Activated CD8-positive, alpha-beta memory T cell treated with anti-CD3 and anti-CD28 coated beads for 36 hours (primary cell): ENCODE measurements around the gene FGF2. TPM values are rescaled to one million over a fixed set of nuclear protein-coding genes. Genes with fewer than 3 reads are reported as not detected.

Experiments
- CTCF ChIA-PET: fragments of 350-600 bp; sonication (Branson Sonifier 250); formaldehyde crosslinking; loops from one replicate; lab custom pipeline; 2021; ENCODE audit warnings: antibody characterized with exemption; lab: Charles Lee
- POLR2A ChIA-PET: fragments of 350-600 bp; sonication (Branson Sonifier 250); formaldehyde crosslinking; loops from one replicate; lab custom pipeline; 2021; ENCODE audit warnings: antibody characterized with exemption; lab: Charles Lee
- total RNA-seq, 2 experiments: library from RNA; stranded (reverse); gene quantifications; one replicate each; pipeline ENCODE4 v1.2.3, GENCODE V29; 2021

FGF2 gene
- total RNA-seq, 2 experiments from 2014 or later = 1.3 to 1.6 TPM

DNA sequence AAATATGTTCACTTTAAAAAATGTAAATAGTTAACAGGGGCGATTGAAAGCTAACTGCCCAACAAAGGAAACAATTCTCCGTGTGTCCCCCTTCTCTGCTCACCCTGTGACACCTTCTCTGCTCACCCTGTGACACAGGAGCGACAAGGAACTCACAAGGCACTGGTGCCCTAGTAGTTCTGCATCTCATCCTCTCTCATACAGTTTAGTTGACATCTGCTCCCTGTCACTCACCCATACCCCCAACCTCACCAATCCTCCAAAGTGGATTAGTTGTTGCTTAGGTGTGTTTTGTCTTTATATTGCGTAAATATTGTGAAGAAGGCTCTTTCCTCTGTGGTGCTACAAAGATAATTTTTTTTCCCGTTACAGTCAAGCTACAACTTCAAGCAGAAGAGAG, 49.3 kb downstream of the FGF2 start:
- POLR2A ChIA-PET = no interaction called here
- CTCF ChIA-PET = no interaction called here

DNA sequence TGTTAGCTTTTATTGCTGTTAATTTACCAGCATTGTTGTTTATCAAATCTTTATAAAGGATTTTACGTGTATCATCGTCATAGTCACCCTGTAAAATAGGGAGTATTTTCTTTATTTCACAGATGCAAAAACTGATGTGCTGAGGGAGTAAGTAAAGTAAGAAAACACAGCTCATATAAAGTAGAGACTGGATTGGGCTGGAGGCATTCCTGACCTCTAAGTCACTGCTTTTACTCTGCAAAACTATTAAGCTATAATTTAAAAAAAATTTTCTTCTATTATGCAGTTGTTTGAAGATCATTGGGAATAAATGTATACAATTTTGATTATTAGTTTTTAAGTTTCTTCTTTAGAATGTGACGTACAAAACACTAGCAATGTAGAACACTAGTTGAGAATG, 49.8 kb downstream of the FGF2 start:
- CTCF ChIA-PET = no interaction called here
- POLR2A ChIA-PET = no interaction called here

DNA sequence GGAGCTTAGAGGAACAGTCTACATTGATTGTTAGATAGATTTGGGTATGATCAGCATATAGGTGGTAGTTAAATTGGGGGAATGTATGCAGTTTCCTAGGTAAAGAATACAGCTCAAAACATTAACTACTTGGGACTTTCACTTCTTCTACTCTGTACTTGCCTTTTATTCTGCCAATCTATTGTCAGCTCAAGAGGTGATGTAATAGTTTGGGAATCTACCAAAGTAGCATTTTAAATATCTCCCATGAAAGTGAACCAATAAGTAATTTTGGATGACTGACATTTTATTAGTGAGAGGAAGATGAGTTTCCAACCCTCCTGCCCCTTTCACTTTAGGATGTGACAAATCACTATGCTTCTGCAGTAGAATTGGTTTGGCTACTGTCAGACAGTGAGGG, 52.4 kb downstream of the FGF2 start:
- POLR2A ChIA-PET = no interaction called here
- CTCF ChIA-PET = no interaction called here

DNA sequence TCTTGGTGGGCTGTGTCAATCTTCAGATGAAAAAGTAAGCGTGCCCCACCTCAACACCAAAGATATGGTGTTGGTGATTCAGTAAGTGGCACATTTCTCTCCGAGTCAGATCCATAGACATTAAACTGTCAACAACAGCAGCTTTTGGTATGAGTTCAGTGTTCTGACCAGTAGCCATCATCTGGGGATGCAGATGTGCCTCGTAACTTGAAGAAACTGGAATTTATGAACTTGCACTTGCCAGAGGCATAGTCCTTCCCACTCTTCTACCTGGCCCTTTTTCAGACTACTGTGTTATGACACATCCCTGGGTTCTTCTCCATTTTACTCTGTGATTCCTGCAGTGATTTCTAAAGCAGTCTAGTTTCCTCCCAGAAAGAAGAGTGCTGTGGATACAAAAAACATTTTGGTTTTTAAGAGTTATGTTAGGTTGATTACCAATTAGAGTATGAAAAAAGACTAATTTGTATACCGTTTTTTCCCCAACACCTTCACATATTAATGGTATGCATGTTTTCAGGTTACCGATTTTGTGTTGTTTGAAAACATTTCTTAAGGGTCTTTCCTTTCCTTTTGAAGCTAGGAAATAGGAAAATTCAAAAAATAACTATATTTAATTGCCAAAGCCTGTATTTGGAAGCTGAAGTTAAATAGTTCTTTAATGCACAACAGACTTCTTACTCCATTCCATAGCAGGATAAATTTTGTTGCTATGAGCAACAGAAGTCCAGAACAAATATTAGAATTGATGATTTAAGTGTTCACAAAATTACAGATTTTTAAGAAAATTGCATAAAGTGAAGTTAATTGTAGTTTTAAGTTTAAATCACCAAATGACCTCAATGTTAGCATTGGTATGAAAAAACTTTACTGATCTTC, 56.5 kb downstream of the FGF2 start:
- ChIA-PET POLR2A (no interaction called here), CTCF (no interaction called here)

DNA sequence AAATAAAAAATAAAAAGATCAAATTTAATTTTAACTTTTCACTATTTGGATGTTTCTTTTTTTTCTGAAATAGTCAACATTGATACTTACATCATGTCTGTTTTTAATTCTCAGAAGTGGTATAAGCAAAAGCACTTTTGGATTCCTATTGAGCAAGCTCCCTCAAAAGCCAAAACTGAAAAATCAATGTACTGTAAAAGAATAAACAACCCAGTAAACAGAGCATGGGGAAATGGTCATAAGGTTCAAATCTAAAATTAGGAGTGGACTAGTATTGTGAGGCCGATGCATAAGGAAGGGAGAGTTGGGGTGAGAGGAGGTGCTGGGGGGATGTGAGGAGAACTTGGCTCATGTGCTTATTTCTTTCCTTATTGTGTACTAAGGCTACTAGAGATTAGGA, 57.9 kb downstream of the FGF2 start:
- ChIA-PET POLR2A (no interaction called here), CTCF (no interaction called here)

DNA sequence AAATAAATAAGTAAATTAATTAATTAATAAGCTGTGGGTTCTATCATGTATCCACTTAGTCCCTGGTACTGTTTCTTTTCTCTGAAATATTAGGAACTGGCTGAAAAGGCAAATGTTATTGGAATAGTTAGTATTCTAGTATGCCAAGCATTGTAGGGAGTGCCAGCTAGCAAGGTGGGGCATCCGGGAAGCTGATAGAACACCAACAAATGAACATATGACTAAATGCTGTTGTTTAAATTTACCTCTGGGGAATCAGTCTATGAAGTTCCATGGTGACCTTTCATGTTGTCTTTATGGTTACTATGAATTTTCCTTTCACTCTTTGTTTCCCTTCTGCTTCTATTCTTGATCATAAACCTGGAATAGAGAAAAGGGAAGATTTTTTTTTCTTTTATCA, 63.1 kb downstream of the FGF2 start:
- ChIA-PET CTCF (no interaction called here), POLR2A (no interaction called here)

DNA sequence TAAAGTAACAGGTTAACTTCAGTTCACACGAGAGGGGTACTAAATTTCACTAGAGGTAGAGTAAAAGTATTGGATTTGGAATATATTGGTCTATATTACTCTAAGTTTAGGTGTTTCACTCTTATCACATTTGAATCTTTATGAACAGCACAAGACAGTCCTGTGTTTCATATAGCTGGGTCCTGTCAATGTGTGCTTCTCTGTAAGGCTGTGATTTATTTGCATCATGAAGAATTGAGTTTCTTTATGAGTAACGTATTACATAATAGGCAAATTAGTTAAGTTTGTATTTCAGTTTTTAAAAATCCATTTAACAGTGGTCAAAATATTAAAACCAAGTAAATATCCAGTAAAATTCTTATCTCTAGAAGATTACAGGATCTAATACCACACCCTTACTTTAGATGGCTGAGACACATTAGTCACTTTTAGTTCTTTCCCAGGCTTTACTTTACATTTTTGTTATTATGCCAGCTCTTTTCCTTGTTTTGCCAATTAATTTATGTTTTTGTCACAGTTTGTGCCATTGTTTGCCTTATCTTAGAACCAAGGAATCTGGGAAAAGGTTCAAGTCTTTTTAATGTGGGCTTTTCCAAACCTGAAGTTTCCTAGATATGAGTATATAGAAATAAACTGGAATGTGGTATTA, 63.6 kb downstream of the FGF2 start:
- CTCF ChIA-PET = no interaction called here
- POLR2A ChIA-PET = no interaction called here

DNA sequence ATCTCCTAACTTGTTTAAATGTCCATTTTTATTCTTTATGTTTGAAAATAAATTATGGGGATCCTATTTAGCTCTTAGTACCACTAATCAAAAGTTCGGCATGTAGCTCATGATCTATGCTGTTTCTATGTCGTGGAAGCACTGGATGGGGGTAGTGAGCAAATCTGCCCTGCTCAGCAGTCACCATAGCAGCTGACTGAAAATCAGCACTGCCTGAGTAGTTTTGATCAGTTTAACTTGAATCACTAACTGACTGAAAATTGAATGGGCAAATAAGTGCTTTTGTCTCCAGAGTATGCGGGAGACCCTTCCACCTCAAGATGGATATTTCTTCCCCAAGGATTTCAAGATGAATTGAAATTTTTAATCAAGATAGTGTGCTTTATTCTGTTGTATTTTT, 68.2 kb downstream of the FGF2 start:
- CTCF ChIA-PET = no interaction called here
- POLR2A ChIA-PET = no interaction called here

DNA sequence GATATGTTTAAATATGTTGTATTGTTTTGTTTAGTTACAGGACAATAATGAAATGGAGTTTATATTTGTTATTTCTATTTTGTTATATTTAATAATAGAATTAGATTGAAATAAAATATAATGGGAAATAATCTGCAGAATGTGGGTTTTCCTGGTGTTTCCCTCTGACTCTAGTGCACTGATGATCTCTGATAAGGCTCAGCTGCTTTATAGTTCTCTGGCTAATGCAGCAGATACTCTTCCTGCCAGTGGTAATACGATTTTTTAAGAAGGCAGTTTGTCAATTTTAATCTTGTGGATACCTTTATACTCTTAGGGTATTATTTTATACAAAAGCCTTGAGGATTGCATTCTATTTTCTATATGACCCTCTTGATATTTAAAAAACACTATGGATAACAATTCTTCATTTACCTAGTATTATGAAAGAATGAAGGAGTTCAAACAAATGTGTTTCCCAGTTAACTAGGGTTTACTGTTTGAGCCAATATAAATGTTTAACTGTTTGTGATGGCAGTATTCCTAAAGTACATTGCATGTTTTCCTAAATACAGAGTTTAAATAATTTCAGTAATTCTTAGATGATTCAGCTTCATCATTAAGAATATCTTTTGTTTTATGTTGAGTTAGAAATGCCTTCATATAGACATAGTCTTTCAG, 68.8 kb downstream of the FGF2 start:
- ChIA-PET POLR2A (no interaction called here), CTCF (no interaction called here)

DNA sequence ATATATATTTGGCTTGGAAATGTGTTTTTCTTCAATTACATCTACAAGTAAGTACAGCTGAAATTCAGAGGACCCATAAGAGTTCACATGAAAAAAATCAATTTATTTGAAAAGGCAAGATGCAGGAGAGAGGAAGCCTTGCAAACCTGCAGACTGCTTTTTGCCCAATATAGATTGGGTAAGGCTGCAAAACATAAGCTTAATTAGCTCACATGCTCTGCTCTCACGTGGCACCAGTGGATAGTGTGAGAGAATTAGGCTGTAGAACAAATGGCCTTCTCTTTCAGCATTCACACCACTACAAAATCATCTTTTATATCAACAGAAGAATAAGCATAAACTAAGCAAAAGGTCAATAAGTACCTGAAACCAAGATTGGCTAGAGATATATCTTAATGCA, 69.6 kb downstream of the FGF2 start:
- POLR2A ChIA-PET = no interaction called here
- CTCF ChIA-PET = no interaction called here

DNA sequence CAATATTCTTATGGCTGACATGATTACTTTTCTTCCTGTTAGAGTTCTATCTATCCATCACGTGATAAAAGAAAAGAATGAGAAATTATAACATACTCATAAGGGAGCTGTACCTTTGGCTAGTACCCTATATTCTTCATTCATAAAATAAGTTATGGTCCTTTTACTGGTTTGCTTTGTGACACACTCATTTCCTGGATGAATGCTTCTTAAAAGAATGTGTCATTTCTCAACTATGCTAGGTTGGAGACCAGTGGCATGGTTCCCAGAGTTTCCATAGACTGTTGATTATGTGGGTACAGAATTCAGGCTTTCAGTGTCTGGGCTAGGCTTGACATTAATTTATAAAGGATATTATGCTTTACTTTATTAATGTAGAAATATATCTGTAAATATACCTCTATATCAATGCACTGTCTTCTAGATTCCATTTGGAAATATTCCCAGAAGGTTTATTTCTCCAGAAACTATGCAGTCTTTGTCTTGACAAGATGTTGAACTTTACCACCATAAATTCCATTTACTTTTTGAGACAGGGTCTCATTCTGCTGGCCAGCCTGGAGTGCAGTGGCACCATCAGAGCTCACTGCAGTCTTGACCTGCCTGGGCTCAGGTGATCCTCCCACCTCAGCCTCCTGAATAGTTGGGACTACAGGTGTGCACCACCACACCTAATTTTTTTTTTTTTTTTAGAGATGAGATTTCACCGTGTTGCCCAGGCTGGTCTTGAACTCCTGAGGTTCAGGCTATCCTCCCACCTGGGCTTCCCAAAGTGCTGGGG, 71.9 kb downstream of the FGF2 start:
- POLR2A ChIA-PET = no interaction called here
- CTCF ChIA-PET = no interaction called here

DNA sequence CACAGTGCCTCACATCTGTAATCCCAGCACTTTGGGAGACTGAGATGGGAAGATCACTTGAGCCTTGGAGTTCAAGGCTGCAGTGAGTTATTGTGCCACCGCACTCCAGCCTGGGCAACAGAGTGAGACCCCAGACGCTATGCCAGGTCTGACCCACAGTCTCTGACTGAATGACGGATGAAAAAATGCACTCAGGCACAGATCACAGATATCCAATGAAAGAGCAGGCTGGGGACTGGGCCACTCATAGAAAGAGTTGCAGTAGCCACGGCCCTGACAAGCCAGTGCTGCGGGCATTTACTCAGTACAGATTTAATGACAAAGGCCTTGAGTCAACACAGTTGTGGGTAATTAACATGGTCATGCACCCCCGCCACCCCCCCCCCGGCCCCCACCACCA, 73.1 kb downstream of the FGF2 start:
- ChIA-PET POLR2A (no interaction called here), CTCF (no interaction called here)

DNA sequence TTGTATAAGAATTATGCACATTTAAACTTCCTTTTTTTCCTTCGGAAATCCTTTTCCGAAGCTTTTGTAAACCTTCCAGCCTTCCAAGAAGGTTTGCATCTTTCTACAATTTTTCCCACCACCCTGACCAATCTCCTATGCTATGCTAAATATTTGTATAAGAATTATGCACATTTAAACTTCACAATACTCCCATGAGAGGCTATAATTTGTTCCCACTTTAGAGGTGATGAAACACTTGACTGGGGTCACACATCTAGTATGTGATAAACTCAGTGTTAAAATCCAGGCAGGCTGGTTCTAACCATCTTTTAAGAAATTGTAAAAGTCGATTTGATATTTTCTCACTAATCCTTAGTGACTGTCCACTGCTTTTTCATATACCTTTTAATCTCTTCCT, 73.7 kb downstream of the FGF2 start:
- POLR2A ChIA-PET = no interaction called here
- CTCF ChIA-PET = no interaction called here

DNA sequence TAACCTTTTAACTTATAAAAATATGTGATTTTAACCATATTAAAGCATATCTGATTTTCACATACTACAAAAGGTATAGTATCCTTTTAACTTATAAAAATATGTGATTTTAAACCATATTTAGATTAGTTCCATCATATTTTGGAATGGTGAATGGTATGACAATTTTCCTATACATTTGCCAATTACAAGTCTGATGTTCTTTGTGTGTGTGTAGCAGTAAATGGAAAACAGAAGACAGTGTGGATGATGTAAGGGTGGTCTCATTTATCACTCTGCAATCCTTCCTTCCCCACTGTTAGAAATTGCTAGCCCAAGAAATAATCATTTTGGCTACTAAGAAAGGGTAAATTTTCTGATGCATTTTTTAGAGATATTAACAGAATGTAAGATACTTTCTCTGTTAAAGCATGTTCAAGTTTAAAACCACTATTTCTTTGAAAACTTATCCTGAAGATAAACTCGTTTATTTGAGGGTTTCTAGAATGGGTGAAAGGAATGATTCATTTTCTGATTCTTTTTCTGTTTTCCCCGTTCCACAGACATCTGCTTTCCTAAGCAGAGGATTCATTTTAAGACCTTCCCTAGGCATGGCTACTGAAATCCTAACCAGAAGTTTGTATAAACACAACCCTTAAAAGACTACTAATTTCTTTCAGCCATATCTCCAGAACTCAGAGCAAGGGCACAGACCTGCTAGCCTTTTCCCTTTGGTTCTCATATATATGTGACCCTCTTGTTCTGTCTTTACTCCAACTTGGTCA, 74.8 kb downstream of the FGF2 start:
- CTCF ChIA-PET = no interaction called here

DNA sequence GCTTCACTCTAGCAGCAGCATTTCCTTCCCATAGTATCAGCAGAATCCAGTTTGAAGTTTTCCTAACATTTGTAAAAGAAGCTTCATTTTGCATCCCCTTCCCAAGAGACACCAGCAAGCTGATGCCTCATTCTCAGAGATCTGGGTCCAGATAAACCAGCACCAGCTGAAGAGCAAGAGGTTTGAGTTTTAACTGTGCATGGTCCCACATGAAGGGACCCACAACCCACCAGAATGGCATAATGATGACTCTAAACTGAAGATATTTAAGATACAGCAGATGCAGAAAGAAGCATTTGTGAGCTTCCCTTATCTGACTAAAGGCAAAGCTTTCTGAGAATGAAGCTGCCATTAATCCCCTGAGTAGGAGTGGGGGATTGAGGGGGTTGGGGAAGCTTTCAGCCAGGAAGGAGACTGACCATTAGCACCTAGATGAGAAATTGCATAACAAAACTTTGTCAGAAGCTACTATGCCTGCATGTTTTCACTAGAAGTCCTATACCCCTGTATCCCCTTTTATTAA, 77.2 kb downstream of the FGF2 start:
- CTCF ChIA-PET = no interaction called here
- POLR2A ChIA-PET = no interaction called here

More for the DNA sequence above, 74.8 kb downstream of the FGF2 start:
- POLR2A ChIA-PET = no interaction called here

DNA sequence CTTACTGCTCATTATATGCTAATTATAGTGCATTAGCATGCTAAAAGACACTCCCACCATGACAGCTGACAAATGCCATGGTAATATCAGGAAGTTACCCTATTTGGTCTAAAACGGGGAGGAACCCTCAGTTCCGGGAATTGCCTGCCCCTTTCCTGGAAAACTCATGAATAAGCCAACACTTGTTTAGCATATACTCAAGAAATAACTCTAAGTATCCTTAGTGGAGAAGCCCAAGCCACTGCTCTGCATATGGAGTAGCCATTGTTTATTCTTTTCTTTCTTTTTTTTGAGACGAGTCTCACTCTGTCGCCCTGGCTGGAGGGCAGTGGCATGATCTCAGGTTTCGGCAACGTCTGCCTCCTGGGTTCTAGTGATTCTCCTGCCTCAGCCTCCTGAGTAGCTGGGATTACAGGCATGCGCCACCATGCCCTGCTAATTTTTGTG, 80.3 kb downstream of the FGF2 start:
- ChIA-PET CTCF (no interaction called here), POLR2A (no interaction called here)

DNA sequence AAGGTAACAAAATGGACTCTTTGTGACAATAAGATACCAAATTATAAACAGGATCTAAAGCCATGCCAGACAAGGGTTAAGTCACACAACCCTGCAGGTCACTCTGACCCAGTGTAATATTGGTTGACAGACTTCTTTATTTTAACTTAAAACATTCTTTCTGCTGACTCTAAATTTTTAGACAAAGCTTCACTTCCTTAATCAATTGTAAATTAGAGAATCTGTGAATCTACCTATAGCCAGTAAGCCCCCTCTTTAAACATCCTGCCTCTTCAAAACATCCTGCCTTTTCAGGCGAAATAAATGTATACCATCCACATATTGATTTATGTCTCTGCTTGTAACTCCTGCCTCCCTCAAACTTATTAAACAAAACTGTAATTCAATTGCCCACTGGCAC, 81.6 kb downstream of the FGF2 start:
- CTCF ChIA-PET = no interaction called here
- POLR2A ChIA-PET = no interaction called here

DNA sequence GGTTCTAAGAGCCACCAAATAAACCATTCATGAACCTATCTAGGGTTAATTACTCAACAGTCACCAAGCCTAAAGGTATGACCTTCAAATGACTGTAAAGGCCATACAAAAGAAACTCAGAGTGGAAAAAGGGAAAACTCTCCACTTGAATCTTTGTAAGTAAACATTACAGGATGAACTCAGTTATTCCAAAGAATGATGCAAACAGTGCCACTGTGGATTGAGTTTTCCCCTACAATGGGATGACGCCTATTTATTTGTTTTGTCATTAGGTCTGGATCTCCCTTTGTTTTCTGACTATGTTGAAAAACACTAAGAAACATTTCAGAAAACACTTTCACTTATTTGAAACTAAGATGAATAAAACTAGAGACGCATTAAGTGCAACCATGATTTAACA, 83.1 kb downstream of the FGF2 start:
- CTCF ChIA-PET = no interaction called here
- POLR2A ChIA-PET = no interaction called here

DNA sequence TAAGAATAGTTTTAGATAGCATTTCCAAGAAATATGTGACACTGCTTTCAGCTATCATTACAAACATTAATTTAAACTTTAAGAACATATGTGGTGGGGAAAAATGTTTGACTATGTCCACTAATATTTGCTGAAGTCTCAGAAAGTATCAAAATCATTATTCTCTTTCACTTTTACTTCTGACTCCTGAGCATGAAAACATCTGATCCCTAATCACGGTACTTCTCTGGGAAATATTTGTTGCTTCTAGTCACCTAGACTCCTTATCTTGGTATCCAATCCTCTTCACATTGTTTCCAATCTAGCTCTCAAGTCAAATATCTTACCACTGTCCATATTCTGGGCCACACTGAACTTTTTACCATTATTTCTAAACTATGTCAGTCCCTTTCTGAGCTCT, 85.0 kb downstream of the FGF2 start:
- CTCF ChIA-PET = no interaction called here
- POLR2A ChIA-PET = no interaction called here
